Measurements from ENCODE around the gene PYDC1. TPM values are rescaled to one million over a fixed set of nuclear protein-coding genes. Genes with fewer than 3 reads are reported as not detected.
A peak's percentile ranks its signal among the peaks of the same experiment; 100 is the strongest.

The PYDC1 gene
- total and polyA plus RNA-seq, 2 experiments from 2014 or later: 1.8 TPM; not detected in 1

DNA sequence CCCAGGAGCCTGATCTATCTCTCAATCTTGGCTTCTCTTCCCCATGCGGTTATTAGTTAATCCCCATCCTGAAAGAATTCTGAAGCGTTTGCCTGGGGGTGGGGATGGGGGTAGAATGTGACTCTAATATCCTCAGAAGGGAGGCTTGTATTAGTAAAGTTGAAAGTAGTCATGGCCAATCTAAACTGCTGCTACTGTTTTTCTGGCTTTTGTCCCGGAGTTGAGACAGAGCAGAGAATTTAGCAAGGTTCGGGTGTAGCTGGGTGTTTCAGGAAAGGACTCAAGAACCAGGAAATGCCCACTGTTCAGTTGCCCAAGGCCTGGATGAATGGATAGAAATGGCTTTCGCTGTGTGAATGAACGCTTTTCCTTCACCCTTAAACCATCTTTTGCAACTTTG lies 25.3 kb upstream of the PYDC1 start:
- no peaks in the 10 kb centered on the region for H3K79me2 ChIP-seq (replicated peaks; ENCODE audit: insufficient read depth)
- DNase-seq (ENCODE audit: low spot score) (no peak), ATAC-seq (no peak)
- no peak overlapping the region for H3K4me3 ChIP-seq
- H3K36me3 Mint-ChIP-seq (ENCODE audit: low read depth): no peaks in the 10 kb centered on the region
- peak overlapping the region; percentile 92 for H2AFZ ChIP-seq
- H3K4me2 ChIP-seq: peak overlapping the region; percentile 47; the same call in 1 of the 2 replicates
- 0 out of 2 replicates have a peak, but pooled peaks cover 3% of the 10 kb centered on the region for H3K9me2 ChIP-seq (ENCODE audit: insufficient read depth)
- H3K27ac ChIP-seq (ENCODE audit: low read depth): no peak overlapping the region
- peaks cover 2% of the 10 kb centered on the region for H3K27me3 Mint-ChIP-seq (ENCODE audit: insufficient read depth, low read depth, poor library complexity)
- peaks cover 26% of the 10 kb centered on the region for H3K4me1 Mint-ChIP-seq
- H3K4me3 Mint-ChIP-seq: no peak overlapping the region
- H3K27me3 ChIP-seq (ENCODE audit: insufficient read depth): no peaks in the 10 kb centered on the region
- H3K27ac Mint-ChIP-seq: no peak overlapping the region
- TF ChIP-seq, protein P1, sequence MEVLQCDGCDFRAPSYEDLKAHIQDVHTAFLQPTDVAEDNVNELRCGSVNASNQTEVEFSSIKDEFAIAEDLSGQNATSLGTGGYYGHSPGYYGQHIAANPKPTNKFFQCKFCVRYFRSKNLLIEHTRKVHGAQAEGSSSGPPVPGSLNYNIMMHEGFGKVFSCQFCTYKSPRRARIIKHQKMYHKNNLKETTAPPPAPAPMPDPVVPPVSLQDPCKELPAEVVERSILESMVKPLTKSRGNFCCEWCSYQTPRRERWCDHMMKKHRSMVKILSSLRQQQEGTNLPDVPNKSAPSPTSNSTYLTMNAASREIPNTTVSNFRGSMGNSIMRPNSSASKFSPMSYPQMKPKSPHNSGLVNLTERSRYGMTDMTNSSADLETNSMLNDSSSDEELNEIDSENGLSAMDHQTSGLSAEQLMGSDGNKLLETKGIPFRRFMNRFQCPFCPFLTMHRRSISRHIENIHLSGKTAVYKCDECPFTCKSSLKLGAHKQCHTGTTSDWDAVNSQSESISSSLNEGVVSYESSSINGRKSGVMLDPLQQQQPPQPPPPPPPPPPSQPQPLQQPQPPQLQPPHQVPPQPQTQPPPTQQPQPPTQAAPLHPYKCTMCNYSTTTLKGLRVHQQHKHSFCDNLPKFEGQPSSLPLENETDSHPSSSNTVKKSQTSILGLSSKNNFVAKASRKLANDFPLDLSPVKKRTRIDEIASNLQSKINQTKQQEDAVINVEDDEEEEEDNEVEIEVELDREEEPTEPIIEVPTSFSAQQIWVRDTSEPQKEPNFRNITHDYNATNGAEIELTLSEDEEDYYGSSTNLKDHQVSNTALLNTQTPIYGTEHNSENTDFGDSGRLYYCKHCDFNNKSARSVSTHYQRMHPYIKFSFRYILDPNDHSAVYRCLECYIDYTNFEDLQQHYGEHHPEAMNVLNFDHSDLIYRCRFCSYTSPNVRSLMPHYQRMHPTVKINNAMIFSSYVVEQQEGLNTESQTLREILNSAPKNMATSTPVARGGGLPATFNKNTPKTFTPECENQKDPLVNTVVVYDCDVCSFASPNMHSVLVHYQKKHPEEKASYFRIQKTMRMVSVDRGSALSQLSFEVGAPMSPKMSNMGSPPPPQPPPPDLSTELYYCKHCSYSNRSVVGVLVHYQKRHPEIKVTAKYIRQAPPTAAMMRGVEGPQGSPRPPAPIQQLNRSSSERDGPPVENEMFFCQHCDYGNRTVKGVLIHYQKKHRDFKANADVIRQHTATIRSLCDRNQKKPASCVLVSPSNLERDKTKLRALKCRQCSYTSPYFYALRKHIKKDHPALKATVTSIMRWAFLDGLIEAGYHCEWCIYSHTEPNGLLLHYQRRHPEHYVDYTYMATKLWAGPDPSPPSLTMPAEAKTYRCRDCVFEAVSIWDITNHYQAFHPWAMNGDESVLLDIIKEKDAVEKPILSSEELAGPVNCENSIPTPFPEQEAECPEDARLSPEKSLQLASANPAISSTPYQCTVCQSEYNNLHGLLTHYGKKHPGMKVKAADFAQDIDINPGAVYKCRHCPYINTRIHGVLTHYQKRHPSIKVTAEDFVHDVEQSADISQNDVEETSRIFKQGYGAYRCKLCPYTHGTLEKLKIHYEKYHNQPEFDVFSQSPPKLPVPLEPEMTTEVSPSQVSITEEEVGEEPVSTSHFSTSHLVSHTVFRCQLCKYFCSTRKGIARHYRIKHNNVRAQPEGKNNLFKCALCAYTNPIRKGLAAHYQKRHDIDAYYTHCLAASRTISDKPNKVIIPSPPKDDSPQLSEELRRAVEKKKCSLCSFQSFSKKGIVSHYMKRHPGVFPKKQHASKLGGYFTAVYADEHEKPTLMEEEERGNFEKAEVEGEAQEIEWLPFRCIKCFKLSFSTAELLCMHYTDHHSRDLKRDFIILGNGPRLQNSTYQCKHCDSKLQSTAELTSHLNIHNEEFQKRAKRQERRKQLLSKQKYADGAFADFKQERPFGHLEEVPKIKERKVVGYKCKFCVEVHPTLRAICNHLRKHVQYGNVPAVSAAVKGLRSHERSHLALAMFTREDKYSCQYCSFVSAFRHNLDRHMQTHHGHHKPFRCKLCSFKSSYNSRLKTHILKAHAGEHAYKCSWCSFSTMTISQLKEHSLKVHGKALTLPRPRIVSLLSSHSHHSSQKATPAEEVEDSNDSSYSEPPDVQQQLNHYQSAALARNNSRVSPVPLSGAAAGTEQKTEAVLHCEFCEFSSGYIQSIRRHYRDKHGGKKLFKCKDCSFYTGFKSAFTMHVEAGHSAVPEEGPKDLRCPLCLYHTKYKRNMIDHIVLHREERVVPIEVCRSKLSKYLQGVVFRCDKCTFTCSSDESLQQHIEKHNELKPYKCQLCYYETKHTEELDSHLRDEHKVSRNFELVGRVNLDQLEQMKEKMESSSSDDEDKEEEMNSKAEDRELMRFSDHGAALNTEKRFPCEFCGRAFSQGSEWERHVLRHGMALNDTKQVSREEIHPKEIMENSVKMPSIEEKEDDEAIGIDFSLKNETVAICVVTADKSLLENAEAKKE (CRISPR knock-in tag; IDR thresholded peaks at IDR 0.05): no peak
- TF ChIP-seq, protein P2, sequence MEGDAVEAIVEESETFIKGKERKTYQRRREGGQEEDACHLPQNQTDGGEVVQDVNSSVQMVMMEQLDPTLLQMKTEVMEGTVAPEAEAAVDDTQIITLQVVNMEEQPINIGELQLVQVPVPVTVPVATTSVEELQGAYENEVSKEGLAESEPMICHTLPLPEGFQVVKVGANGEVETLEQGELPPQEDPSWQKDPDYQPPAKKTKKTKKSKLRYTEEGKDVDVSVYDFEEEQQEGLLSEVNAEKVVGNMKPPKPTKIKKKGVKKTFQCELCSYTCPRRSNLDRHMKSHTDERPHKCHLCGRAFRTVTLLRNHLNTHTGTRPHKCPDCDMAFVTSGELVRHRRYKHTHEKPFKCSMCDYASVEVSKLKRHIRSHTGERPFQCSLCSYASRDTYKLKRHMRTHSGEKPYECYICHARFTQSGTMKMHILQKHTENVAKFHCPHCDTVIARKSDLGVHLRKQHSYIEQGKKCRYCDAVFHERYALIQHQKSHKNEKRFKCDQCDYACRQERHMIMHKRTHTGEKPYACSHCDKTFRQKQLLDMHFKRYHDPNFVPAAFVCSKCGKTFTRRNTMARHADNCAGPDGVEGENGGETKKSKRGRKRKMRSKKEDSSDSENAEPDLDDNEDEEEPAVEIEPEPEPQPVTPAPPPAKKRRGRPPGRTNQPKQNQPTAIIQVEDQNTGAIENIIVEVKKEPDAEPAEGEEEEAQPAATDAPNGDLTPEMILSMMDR (conservative IDR thresholded peaks at IDR 0.05; ENCODE audit: low read depth in 2 of 2): no peak
- no peak for TF ChIP-seq ZNF114 (CRISPR knock-in tag; IDR thresholded peaks at IDR 0.05)
- TF ChIP-seq ZNF331 (CRISPR knock-in tag; IDR thresholded peaks at IDR 0.05; ENCODE audit: low read depth): no peak
- no peak for TF ChIP-seq EZH2phosphoT487 (IDR thresholded peaks at IDR 0.05; ENCODE audit: unreplicated experiment)
- TF ChIP-seq, protein P3, sequence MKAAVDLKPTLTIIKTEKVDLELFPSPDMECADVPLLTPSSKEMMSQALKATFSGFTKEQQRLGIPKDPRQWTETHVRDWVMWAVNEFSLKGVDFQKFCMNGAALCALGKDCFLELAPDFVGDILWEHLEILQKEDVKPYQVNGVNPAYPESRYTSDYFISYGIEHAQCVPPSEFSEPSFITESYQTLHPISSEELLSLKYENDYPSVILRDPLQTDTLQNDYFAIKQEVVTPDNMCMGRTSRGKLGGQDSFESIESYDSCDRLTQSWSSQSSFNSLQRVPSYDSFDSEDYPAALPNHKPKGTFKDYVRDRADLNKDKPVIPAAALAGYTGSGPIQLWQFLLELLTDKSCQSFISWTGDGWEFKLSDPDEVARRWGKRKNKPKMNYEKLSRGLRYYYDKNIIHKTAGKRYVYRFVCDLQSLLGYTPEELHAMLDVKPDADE (IDR thresholded peaks at IDR 0.05): no peak
- no peak for TF ChIP-seq NANOG (IDR thresholded peaks at IDR 0.05; ENCODE audit: borderline replicate concordance)
- TF ChIP-seq STAT1 (IDR thresholded peaks at IDR 0.05; ENCODE audit: unreplicated experiment): no peak
- TF ChIP-seq JUNB (IDR thresholded peaks at IDR 0.05; ENCODE audit: unreplicated experiment): no peak
- TF ChIP-seq, protein P4, sequence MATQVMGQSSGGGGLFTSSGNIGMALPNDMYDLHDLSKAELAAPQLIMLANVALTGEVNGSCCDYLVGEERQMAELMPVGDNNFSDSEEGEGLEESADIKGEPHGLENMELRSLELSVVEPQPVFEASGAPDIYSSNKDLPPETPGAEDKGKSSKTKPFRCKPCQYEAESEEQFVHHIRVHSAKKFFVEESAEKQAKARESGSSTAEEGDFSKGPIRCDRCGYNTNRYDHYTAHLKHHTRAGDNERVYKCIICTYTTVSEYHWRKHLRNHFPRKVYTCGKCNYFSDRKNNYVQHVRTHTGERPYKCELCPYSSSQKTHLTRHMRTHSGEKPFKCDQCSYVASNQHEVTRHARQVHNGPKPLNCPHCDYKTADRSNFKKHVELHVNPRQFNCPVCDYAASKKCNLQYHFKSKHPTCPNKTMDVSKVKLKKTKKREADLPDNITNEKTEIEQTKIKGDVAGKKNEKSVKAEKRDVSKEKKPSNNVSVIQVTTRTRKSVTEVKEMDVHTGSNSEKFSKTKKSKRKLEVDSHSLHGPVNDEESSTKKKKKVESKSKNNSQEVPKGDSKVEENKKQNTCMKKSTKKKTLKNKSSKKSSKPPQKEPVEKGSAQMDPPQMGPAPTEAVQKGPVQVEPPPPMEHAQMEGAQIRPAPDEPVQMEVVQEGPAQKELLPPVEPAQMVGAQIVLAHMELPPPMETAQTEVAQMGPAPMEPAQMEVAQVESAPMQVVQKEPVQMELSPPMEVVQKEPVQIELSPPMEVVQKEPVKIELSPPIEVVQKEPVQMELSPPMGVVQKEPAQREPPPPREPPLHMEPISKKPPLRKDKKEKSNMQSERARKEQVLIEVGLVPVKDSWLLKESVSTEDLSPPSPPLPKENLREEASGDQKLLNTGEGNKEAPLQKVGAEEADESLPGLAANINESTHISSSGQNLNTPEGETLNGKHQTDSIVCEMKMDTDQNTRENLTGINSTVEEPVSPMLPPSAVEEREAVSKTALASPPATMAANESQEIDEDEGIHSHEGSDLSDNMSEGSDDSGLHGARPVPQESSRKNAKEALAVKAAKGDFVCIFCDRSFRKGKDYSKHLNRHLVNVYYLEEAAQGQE (IDR thresholded peaks at IDR 0.05; ENCODE audit: unreplicated experiment): no peak
- TF ChIP-seq POLR2AphosphoS5 (IDR thresholded peaks at IDR 0.05; ENCODE audit: low read depth): no peak
- no peak for TF ChIP-seq EZH2 (IDR thresholded peaks at IDR 0.05; ENCODE audit: low read depth, unreplicated experiment)
- no peak for TF ChIP-seq CREB1 (CRISPR knock-in tag; IDR thresholded peaks at IDR 0.05; ENCODE audit: low read depth)
- H3K4me1 ChIP-seq (ENCODE audit: insufficient read depth): peaks cover 10% of the 10 kb centered on the region
- peaks cover 5% of the 10 kb centered on the region; the same call in 1 of the 2 replicates for H3F3A ChIP-seq (replicated peaks; ENCODE audit: low read depth)
- H4K20me1 ChIP-seq (replicated peaks; ENCODE audit: insufficient read depth): no peaks in the 10 kb centered on the region
- H3K36me3 ChIP-seq (ENCODE audit: insufficient read depth): no peaks in the 10 kb centered on the region
- no peaks in the 10 kb centered on the region; the same call in 2 of the 3 replicates for H3K9me3 Mint-ChIP-seq
